Natural killer cell (primary cell): ENCODE results near the gene SH3BP5. TPM values are rescaled to one million over a fixed set of nuclear protein-coding genes. Genes with fewer than 3 reads are reported as not detected.

ENCODE experiments used
- ATAC-seq, 3 donors: fragments of 150-1000 bp in 2 of 3; fragments of 200-7000 bp in 1 of 3; cut with Tn5 transposase; 1 replicate in 1 of 3; 2 replicates in 2 of 3; pipeline ENCODE4 v1.10.0; 2021; ENCODE audit warnings: mild to moderate bottlenecking in 2 of 3, moderate library complexity in 2 of 3
- DNase-seq, 2 donors: peaks; one replicate each; pipeline versions ENCODE4 v3.0.0 to v3.0.0-alpha.2; 2013 to 2021; ENCODE audit warnings: mixed read lengths in 1 of 2
- H3K27ac ChIP-seq: one replicate; pipeline ENCODE4 v1.5.1; 2013; ENCODE audit warnings: mild to moderate bottlenecking, low read length
- H3K27me3 ChIP-seq: one replicate; pipeline ENCODE4 v1.6.1; 2013; ENCODE audit warnings: low read length; ENCODE audit not compliant: control insufficient read depth, insufficient read depth
- H3K36me3 ChIP-seq: one replicate; pipeline ENCODE4 v1.6.1; 2013; ENCODE audit warnings: low read length; ENCODE audit not compliant: control insufficient read depth, insufficient read depth
- H3K4me1 ChIP-seq: one replicate; pipeline ENCODE4 v1.6.1; 2013; ENCODE audit warnings: low read length; ENCODE audit not compliant: control insufficient read depth, insufficient read depth
- H3K4me3 ChIP-seq: one replicate; pipeline ENCODE4 v1.5.1; 2013; ENCODE audit warnings: low read length
- H3K9me3 ChIP-seq: one replicate; pipeline ENCODE4 v1.6.1; 2013; ENCODE audit warnings: low read length; ENCODE audit not compliant: control insufficient read depth, insufficient read depth
- H3K27ac Mint-ChIP-seq, 2 donors: one replicate each; pipeline ENCODE4 v1.8.0; 2022; ENCODE audit warnings: mild to moderate bottlenecking in 2 of 2, mixed read lengths in 2 of 2, moderate library complexity in 1 of 2
- H3K27me3 Mint-ChIP-seq, 2 donors: one replicate each; pipeline ENCODE4 v1.8.0; 2022; ENCODE audit warnings: low read depth in 2 of 2, mixed read lengths in 2 of 2
- H3K36me3 Mint-ChIP-seq: one replicate; pipeline ENCODE4 v1.8.0; 2022; ENCODE audit warnings: mixed read lengths
- H3K4me1 Mint-ChIP-seq, 2 donors: one replicate each; pipeline ENCODE4 v1.8.0; 2022; ENCODE audit warnings: mixed read lengths in 2 of 2
- H3K4me3 Mint-ChIP-seq: one replicate; pipeline ENCODE4 v1.8.0; 2022; ENCODE audit warnings: mild to moderate bottlenecking, moderate library complexity, mixed read lengths
- H3K9me3 Mint-ChIP-seq, 2 donors: one replicate each; pipeline ENCODE4 v1.8.0; 2022; ENCODE audit warnings: mixed read lengths in 2 of 2
- WGBS: methylation state at CpG from one replicate; pipeline ENCODE4 v1.1.7; 2013; ENCODE audit warnings: missing lambda C conversion rate; ENCODE audit not compliant: insufficient coverage; 5-methylcytosine and 5-hydroxymethylcytosine counted together
- intact Hi-C: fragments of 100-400 bp; cut with micrococcal nuclease; formaldehyde crosslinking; loops from one replicate; pipeline ENCODE4 v1.14.2; 2022
- total RNA-seq, 4 donors: library from RNA; stranded (reverse); fragments of 120-200 nt in 1 of 4; gene quantifications; one replicate each; pipeline versions ENCODE4 v1.2.3 to v1.2.4, GENCODE V29; 2013 to 2022
- TF ChIP-seq, protein P1 (sequence below): fragments of 200-600 bp; IDR thresholded peaks from one replicate; pipeline ENCODE4 v1.8.0; 2022; ENCODE audit warnings: antibody characterized with exemption

The SH3BP5 gene
- total RNA-seq, 3 donors from 2014 or later (not counting 1 experiment from before 2014, with no cell fraction given) = 89.4 to 129 (median 91.0) TPM

DNA sequence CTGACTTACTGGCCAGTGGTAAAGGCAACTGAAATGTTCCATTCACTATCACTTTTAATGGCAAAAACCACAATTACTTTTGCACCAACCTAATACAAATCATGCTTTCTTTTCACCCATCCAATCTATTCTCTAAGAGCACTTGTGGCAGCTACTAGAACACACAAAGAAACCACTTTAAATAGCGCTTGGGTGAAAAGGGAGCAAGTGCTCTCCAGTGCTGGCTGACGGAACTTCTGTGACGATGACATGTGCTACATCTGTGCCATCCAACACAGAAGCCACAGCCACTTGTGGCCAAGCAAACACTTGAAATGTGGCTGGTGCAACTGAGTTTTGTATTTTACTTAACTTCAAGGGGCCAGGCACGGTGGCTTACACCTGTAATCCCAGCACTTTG is 18.9 kb downstream of the SH3BP5 start:
- Histone ChIP-seq H3K4me1 (peaks cover 43% of the 10 kb centered on the region), H3K27me3 (no peaks in the 10 kb centered on the region), H3K4me3 (no peak overlapping the region), H3K27ac (no peak overlapping the region), H3K9me3 (no peaks in the 10 kb centered on the region), H3K36me3 (peaks cover 4% of the 10 kb centered on the region)
- H3K27me3 Mint-ChIP-seq = no peaks in the 10 kb centered on the region
- DNase-seq = peak in 1 of 2 donors; percentile 62
- TF ChIP-seq, protein P1, sequence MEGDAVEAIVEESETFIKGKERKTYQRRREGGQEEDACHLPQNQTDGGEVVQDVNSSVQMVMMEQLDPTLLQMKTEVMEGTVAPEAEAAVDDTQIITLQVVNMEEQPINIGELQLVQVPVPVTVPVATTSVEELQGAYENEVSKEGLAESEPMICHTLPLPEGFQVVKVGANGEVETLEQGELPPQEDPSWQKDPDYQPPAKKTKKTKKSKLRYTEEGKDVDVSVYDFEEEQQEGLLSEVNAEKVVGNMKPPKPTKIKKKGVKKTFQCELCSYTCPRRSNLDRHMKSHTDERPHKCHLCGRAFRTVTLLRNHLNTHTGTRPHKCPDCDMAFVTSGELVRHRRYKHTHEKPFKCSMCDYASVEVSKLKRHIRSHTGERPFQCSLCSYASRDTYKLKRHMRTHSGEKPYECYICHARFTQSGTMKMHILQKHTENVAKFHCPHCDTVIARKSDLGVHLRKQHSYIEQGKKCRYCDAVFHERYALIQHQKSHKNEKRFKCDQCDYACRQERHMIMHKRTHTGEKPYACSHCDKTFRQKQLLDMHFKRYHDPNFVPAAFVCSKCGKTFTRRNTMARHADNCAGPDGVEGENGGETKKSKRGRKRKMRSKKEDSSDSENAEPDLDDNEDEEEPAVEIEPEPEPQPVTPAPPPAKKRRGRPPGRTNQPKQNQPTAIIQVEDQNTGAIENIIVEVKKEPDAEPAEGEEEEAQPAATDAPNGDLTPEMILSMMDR = no peak
- no peak overlapping the region for H3K4me3 Mint-ChIP-seq
- peaks cover 60 to 64% of the 10 kb centered on the region in 2 donors for H3K4me1 Mint-ChIP-seq
- ATAC-seq = peak; percentile 74 to 88 (median 84)
- H3K9me3 Mint-ChIP-seq = no peaks in the 10 kb centered on the region
- peak overlapping the region; percentile 16 to 83 for H3K27ac Mint-ChIP-seq
- peaks cover 7% of the 10 kb centered on the region for H3K36me3 Mint-ChIP-seq
- intact Hi-C loops = loop anchor here (1.0 kb wide), 1 partner anchor 18 kb away; no protein-coding TSS in a partner anchor
- 27% methylated on average over 4 of the region's 4 CpGs for WGBS

- Mint-ChIP-seq H3K36me3 (peaks cover 7% of the 10 kb centered on the region), H3K9me3 (no peaks in the 10 kb centered on the region), H3K4me1 (peaks cover 64 to 70% of the 10 kb centered on the region in 2 donors), H3K27ac (no peak overlapping the region), H3K27me3 (no peaks in the 10 kb centered on the region), H3K4me3 (no peak overlapping the region)
- ATAC-seq = no peak
- Histone ChIP-seq H3K27ac (no peak overlapping the region), H3K4me3 (no peak overlapping the region), H3K9me3 (no peaks in the 10 kb centered on the region), H3K4me1 (peaks cover 42% of the 10 kb centered on the region), H3K36me3 (peaks cover 4% of the 10 kb centered on the region), H3K27me3 (no peaks in the 10 kb centered on the region)
- intact Hi-C loops = no loop called here
- TF ChIP-seq, protein P1 = no peak
- WGBS = no CpG with 5 or more reads among the region's 2 CpGs
- no peak for DNase-seq
Observed at GRCh38 chr3:15312550-15312949, 19.8 kb downstream of the SH3BP5 start.

GRCh38 chr3:15310491-15311370 is 21.7 kb downstream of the SH3BP5 start:
- Mint-ChIP-seq H3K4me1 (peaks cover 52 to 59% of the 10 kb centered on the region in 2 donors), H3K36me3 (peaks cover 7% of the 10 kb centered on the region), H3K27me3 (no peaks in the 10 kb centered on the region), H3K27ac (peak overlapping the region; percentile 54 to 58), H3K4me3 (peak overlapping the region; percentile 9), H3K9me3 (no peaks in the 10 kb centered on the region)
- TF ChIP-seq, protein P1 = no peak
- Histone ChIP-seq H3K27me3 (no peaks in the 10 kb centered on the region), H3K9me3 (no peaks in the 10 kb centered on the region), H3K36me3 (peaks cover 4% of the 10 kb centered on the region), H3K4me1 (peaks cover 48% of the 10 kb centered on the region), H3K27ac (no peak overlapping the region), H3K4me3 (no peak overlapping the region)
- DNase-seq = peak in 1 of 2 donors; percentile 48
- 86% methylated on average over 6 of the region's 6 CpGs for WGBS
- peak; percentile 11 to 75 (median 53) for ATAC-seq
- intact Hi-C loops = no loop called here
